PC-9 (cell line): Measurements from ENCODE around the gene GCH1. TPM values are rescaled to one million over a fixed set of nuclear protein-coding genes. Genes with fewer than 3 reads are reported as not detected.

ENCODE experiments used
- BruUV-seq: library from RNA; stranded (reverse); fragments of 400-500 nt; replicated peaks from 2 replicates; lab custom pipeline; 2021; lab: Mats Ljungman, UMichigan
- CTCF ChIA-PET: fragments of 300-600 bp; sonication (Branson Sonifier 250); formaldehyde crosslinking; loops from one replicate; lab custom pipeline; 2022; ENCODE audit warnings: antibody characterized with exemption; lab: Charles Lee
- POLR2A ChIA-PET: fragments of 300-600 bp; sonication (Branson Sonifier 250); formaldehyde crosslinking; loops from one replicate; lab custom pipeline; 2022; ENCODE audit warnings: antibody characterized with exemption; ENCODE audit not compliant: unreplicated experiment; lab: Charles Lee
- DNase-seq, 2 experiments: peaks; one replicate each; pipeline versions ENCODE4 v3.0.0 to v3.0.0-alpha.2; 2015 to 2022; ENCODE audit warnings: mixed read lengths in 1 of 2
- H2AFZ ChIP-seq: fragments of 200-600 bp; sonication (generic); 2 replicates; pipeline ENCODE4 v1.8.1; 2017; ENCODE audit warnings: antibody characterized with exemption
- H3F3A ChIP-seq: fragments of 200-600 bp; sonication (generic); 2 replicates; pipeline ENCODE4 v1.8.1; 2017; ENCODE audit warnings: antibody characterized with exemption, mild to moderate bottlenecking, low read depth; ENCODE audit not compliant: insufficient read depth
- H3K27ac ChIP-seq: fragments of 200-600 bp; sonication (generic); 2 replicates; pipeline ENCODE4 v1.6.1; 2016; ENCODE audit warnings: mixed run types
- H3K27me3 ChIP-seq: fragments of 200-600 bp; sonication (generic); 2 replicates; pipeline ENCODE4 v1.6.1; 2016; ENCODE audit warnings: low read depth, mixed run types; ENCODE audit not compliant: insufficient read depth
- H3K36me3 ChIP-seq: fragments of 200-600 bp; sonication (generic); 2 replicates; pipeline ENCODE4 v1.6.1; 2016; ENCODE audit warnings: low read depth, mixed run types
- H3K4me1 ChIP-seq: fragments of 200-600 bp; sonication (generic); replicated peaks from 2 replicates; pipeline ENCODE4 v1.6.1; 2016; ENCODE audit warnings: mixed run types; ENCODE audit not compliant: insufficient read depth
- H3K4me2 ChIP-seq: fragments of 200-600 bp; sonication (generic); 2 replicates; pipeline ENCODE4 v1.6.1; 2017; ENCODE audit warnings: mixed run types
- H3K4me3 ChIP-seq: fragments of 200-600 bp; sonication (generic); 2 replicates; pipeline ENCODE4 v1.6.1; 2016; ENCODE audit warnings: mixed run types
- H3K79me2 ChIP-seq: fragments of 200-600 bp; sonication (generic); 2 replicates; pipeline ENCODE4 v1.6.1; 2017; ENCODE audit warnings: low read depth, mixed run types
- H3K9me2 ChIP-seq: fragments of 200-600 bp; sonication (generic); 2 replicates; pipeline ENCODE4 v1.8.1; 2017; ENCODE audit warnings: mild to moderate bottlenecking; ENCODE audit not compliant: insufficient read depth
- H3K9me3 ChIP-seq: fragments of 200-600 bp; sonication (generic); 2 replicates; pipeline ENCODE4 v1.8.1; 2016; ENCODE audit warnings: low read depth; ENCODE audit not compliant: insufficient read depth
- H4K20me1 ChIP-seq: fragments of 200-600 bp; sonication (generic); 2 replicates; pipeline ENCODE4 v1.8.1; 2017; ENCODE audit not compliant: insufficient read depth
- CTCF ChIP-seq: fragments of 200-600 bp; sonication (generic); conservative IDR thresholded peaks from 2 replicates; pipeline ENCODE4 v1.6.1; 2017; ENCODE audit warnings: mixed run types, antibody characterized with exemption, mild to moderate bottlenecking, moderate library complexity
- EZH2 ChIP-seq: fragments of 200-600 bp; sonication (generic); IDR thresholded peaks from 2 replicates; pipeline ENCODE4 v1.8.0; 2017; ENCODE audit warnings: antibody characterized with exemption, low read depth
- intact Hi-C: fragments of 100-400 bp; cut with micrococcal nuclease; formaldehyde crosslinking; loops from one replicate; pipeline ENCODE4 v1.10.0; 2022; ENCODE audit not compliant: unreplicated experiment
- total RNA-seq: library from RNA; stranded (reverse); gene quantifications from 2 replicates; pipeline ENCODE4 v1.2.3, GENCODE V29; 2021

The GCH1 gene
- total RNA-seq, 1 experiment from 2014 or later: 5.1 TPM

- DNase-seq: no peak
- Histone ChIP-seq H2AFZ (no peak overlapping the region), H3K36me3 (no peaks in the 10 kb centered on the region), H3F3A (no peaks in the 10 kb centered on the region), H3K79me2 (no peaks in the 10 kb centered on the region; the same call in 1 of the 2 replicates), H3K27ac (no peak overlapping the region), H4K20me1 (no peaks in the 10 kb centered on the region), H3K27me3 (no peaks in the 10 kb centered on the region), H3K4me3 (no peak overlapping the region), H3K4me1 (no peaks in the 10 kb centered on the region), H3K9me3 (no peaks in the 10 kb centered on the region; the same call in 1 of the 2 replicates), H3K9me2 (no peaks in the 10 kb centered on the region), H3K4me2 (no peak overlapping the region)
- ChIA-PET POLR2A (no interaction called here), CTCF (no interaction called here)
- TF ChIP-seq EZH2: no peak
- TF ChIP-seq CTCF: no peak
- no TSS peak for BruUV-seq
- intact Hi-C loops: loop anchor here (5.0 to 10.0 kb wide), 2 partner anchors 88 to 530 kb away; no protein-coding TSS in a partner anchor
These were observed 7.6 kb downstream of the GCH1 start for GRCh38 chr14:54894995-54895394.

GRCh38 chr14:54893151-54893760, 9.4 kb downstream of the GCH1 start:
- POLR2A ChIA-PET: no interaction called here

More at GRCh38 chr14:54893151-54893760, 9.4 kb downstream of the GCH1 start:
- no peak overlapping the region for H2AFZ ChIP-seq
- H3K4me1 ChIP-seq: no peaks in the 10 kb centered on the region
- peak in 1 of 2 experiments; percentile 57 for DNase-seq
- no peaks in the 10 kb centered on the region; the same call in 1 of the 2 replicates for H3K9me3 ChIP-seq
- H3K9me2 ChIP-seq: no peaks in the 10 kb centered on the region
- H4K20me1 ChIP-seq: no peaks in the 10 kb centered on the region
- no peak overlapping the region for H3K4me3 ChIP-seq
- no peak overlapping the region for H3K4me2 ChIP-seq
- H3K27me3 ChIP-seq: no peaks in the 10 kb centered on the region
- no peak overlapping the region for H3K27ac ChIP-seq
- H3F3A ChIP-seq: no peaks in the 10 kb centered on the region
- no TSS peak for BruUV-seq
- no peaks in the 10 kb centered on the region; the same call in 1 of the 2 replicates for H3K79me2 ChIP-seq
- TF ChIP-seq CTCF (peak; percentile 86), EZH2 (no peak)
- no peaks in the 10 kb centered on the region for H3K36me3 ChIP-seq
- CTCF ChIA-PET: interaction anchor here (0.7 to 0.8 kb wide), 2 partner anchors 224 to 329 kb away, joined by 3 read pairs; no protein-coding TSS in a partner anchor
- intact Hi-C loops: loop anchor here (1.0 to 10.0 kb wide), 3 partner anchors 86 to 528 kb away; no protein-coding TSS in a partner anchor
